ENCODE data around the gene CXorf65. TPM values are rescaled to one million over a fixed set of nuclear protein-coding genes. Genes with fewer than 3 reads are reported as not detected.

CXorf65 gene
- total RNA-seq, 2 experiments from 2014 or later = 71.9 to 82.3 TPM

GRCh38 chrX:71070531-71070930 lies 36.0 kb downstream of the CXorf65 start:
- no peak for TF ChIP-seq CTCF (IDR thresholded peaks at IDR 0.05)
- no peaks in the 10 kb centered on the region for H3K27me3 ChIP-seq (ENCODE audit: control insufficient read depth in 1 of 2, insufficient read depth in 2 of 2, low read length in 2 of 2)
- DNase-seq (no peak), ATAC-seq (ENCODE audit: poor library complexity) (no peak)
- H3K4me1 ChIP-seq (ENCODE audit: insufficient read depth, low read length) = peaks cover 10% of the 10 kb centered on the region
- H3K27me3 Mint-ChIP-seq = no peaks in the 10 kb centered on the region
- CTCF ChIA-PET = no interaction called here
- H3K4me3 ChIP-seq (ENCODE audit: low read length) = no peak overlapping the region
- peaks cover 20% of the 10 kb centered on the region for H3K4me1 Mint-ChIP-seq (ENCODE audit: low read depth)
- peak overlapping the region; percentile 39 for H3K4me3 Mint-ChIP-seq
- no peak overlapping the region for H3K27ac Mint-ChIP-seq
- no peaks in the 10 kb centered on the region for H3K9me3 ChIP-seq (ENCODE audit: control insufficient read depth in 1 of 2, insufficient read depth in 1 of 2, low read length in 2 of 2)
- POLR2A ChIA-PET = no interaction called here
- H3K9me3 Mint-ChIP-seq = no peaks in the 10 kb centered on the region
- intact Hi-C loops (cut with DNase I, micrococcal nuclease) = no loop called here
- H3K36me3 Mint-ChIP-seq (ENCODE audit: low read depth) = peaks cover 14% of the 10 kb centered on the region
- H3K27ac ChIP-seq (ENCODE audit: low read depth in 1 of 2, low read length in 2 of 2) = no peak overlapping the region
- H3K36me3 ChIP-seq (ENCODE audit: insufficient read depth, low read length) = no peaks in the 10 kb centered on the region

- CTCF ChIA-PET = no interaction called here
- no peak for TF ChIP-seq CTCF (IDR thresholded peaks at IDR 0.05)
Measured at GRCh38 chrX:71068044-71068918, 38.3 kb downstream of the CXorf65 start, which contains the start of gene SNX12. TSS of gene SNX12 (minus strand) at chrX:71068334. CDS start at chrX:71068306, 28 bp downstream.

GRCh38 chrX:71067712-71068043 lies 38.9 kb downstream of the CXorf65 start:
- H3K27ac Mint-ChIP-seq = peak overlapping the region; percentile 100
- ChIA-PET POLR2A (interaction anchor here (0.7 to 1.5 kb wide), 13 partner anchors 10 to 298 kb away, joined by 3 to 13 read pairs (median 4); partner anchors contain the start of genes FOXO4, IL2RG, MED12 and TAF1), CTCF (no interaction called here)
- intact Hi-C loops (cut with DNase I, micrococcal nuclease) = loop anchor here (1.0 to 10.0 kb wide), 5 partner anchors 29 to 300 kb away; partner anchors contain the start of genes TAF1 (in 2 of the 2) and ZMYM3 (in 1 of the 2)
- ATAC-seq (ENCODE audit: poor library complexity) (no peak), DNase-seq (no peak)
- H3K27ac ChIP-seq (ENCODE audit: low read depth in 1 of 2, low read length in 2 of 2) = peak overlapping the region; percentile 77 to 89
- peaks cover 10% of the 10 kb centered on the region for H3K4me1 ChIP-seq (ENCODE audit: insufficient read depth, low read length)
- H3K4me3 Mint-ChIP-seq = peak overlapping the region; percentile 98
- no peaks in the 10 kb centered on the region for H3K9me3 Mint-ChIP-seq
- peaks cover under 1% of the 10 kb centered on the region for H3K36me3 ChIP-seq (ENCODE audit: insufficient read depth, low read length)
- no peaks in the 10 kb centered on the region for H3K27me3 ChIP-seq (ENCODE audit: control insufficient read depth in 1 of 2, insufficient read depth in 2 of 2, low read length in 2 of 2)
- peaks cover 25% of the 10 kb centered on the region for H3K36me3 Mint-ChIP-seq (ENCODE audit: low read depth)
- peak overlapping the region; percentile 73 for H3K4me3 ChIP-seq (ENCODE audit: low read length)
- no peaks in the 10 kb centered on the region for H3K27me3 Mint-ChIP-seq
- TF ChIP-seq CTCF (IDR thresholded peaks at IDR 0.05) = no peak
- peaks cover 28% of the 10 kb centered on the region for H3K4me1 Mint-ChIP-seq (ENCODE audit: low read depth)
- no peaks in the 10 kb centered on the region for H3K9me3 ChIP-seq (ENCODE audit: control insufficient read depth in 1 of 2, insufficient read depth in 1 of 2, low read length in 2 of 2)

More at GRCh38 chrX:71068044-71068918, 38.3 kb downstream of the CXorf65 start, which contains the start of gene SNX12:
- intact Hi-C loops (cut with DNase I, micrococcal nuclease) = loop anchor here (1.0 to 10.0 kb wide), 5 partner anchors 29 to 299 kb away; partner anchors contain the start of genes TAF1 (in 2 of the 2) and ZMYM3 (in 1 of the 2)
- no peaks in the 10 kb centered on the region for H3K27me3 ChIP-seq (ENCODE audit: control insufficient read depth in 1 of 2, insufficient read depth in 2 of 2, low read length in 2 of 2)
- no peaks in the 10 kb centered on the region for H3K9me3 ChIP-seq (ENCODE audit: control insufficient read depth in 1 of 2, insufficient read depth in 1 of 2, low read length in 2 of 2)
- Mint-ChIP-seq H3K27me3 (no peaks in the 10 kb centered on the region), H3K9me3 (no peaks in the 10 kb centered on the region), H3K36me3 (ENCODE audit: low read depth) (peaks cover 22% of the 10 kb centered on the region), H3K4me3 (peak within 1 kb of the TSS; percentile 98), H3K27ac (peak within 1 kb of the TSS; percentile 100), H3K4me1 (ENCODE audit: low read depth) (peaks cover 28% of the 10 kb centered on the region)
- H3K4me3 ChIP-seq (ENCODE audit: low read length) = peak within 1 kb of the TSS; percentile 73
- DNase-seq = peak; percentile 73 to 95 (median 84)
- no peaks in the 10 kb centered on the region for H3K36me3 ChIP-seq (ENCODE audit: insufficient read depth, low read length)
- peak within 1 kb of the TSS; percentile 77 to 89 for H3K27ac ChIP-seq (ENCODE audit: low read depth in 1 of 2, low read length in 2 of 2)
- ATAC-seq (ENCODE audit: poor library complexity) = peak; percentile 91
- H3K4me1 ChIP-seq (ENCODE audit: insufficient read depth, low read length) = peaks cover 10% of the 10 kb centered on the region
- POLR2A ChIA-PET = interaction anchor here (0.8 to 1.5 kb wide), 12 partner anchors 11 to 297 kb away, joined by 3 to 13 read pairs (median 4); partner anchors contain the start of genes FOXO4, IL2RG, MED12 and TAF1

All from CD4-positive, alpha-beta T cell (primary cell).